GM18511 (cell line): ENCODE data around the gene ERV3-1.
"Not testable (repeated sequence)": the region's sequence is repeated elsewhere in the genome, so short reads cannot be mapped to it uniquely, and the experiment has no call there.

Experiments used
- ATAC-seq: cut with Tn5 transposase; IDR thresholded peaks from one replicate; pipeline ENCODE4 v1.9.1; 2021; ENCODE audit warnings: mild to moderate bottlenecking, moderate library complexity; ENCODE audit not compliant: unreplicated experiment

The ERV3-1 gene

DNA sequence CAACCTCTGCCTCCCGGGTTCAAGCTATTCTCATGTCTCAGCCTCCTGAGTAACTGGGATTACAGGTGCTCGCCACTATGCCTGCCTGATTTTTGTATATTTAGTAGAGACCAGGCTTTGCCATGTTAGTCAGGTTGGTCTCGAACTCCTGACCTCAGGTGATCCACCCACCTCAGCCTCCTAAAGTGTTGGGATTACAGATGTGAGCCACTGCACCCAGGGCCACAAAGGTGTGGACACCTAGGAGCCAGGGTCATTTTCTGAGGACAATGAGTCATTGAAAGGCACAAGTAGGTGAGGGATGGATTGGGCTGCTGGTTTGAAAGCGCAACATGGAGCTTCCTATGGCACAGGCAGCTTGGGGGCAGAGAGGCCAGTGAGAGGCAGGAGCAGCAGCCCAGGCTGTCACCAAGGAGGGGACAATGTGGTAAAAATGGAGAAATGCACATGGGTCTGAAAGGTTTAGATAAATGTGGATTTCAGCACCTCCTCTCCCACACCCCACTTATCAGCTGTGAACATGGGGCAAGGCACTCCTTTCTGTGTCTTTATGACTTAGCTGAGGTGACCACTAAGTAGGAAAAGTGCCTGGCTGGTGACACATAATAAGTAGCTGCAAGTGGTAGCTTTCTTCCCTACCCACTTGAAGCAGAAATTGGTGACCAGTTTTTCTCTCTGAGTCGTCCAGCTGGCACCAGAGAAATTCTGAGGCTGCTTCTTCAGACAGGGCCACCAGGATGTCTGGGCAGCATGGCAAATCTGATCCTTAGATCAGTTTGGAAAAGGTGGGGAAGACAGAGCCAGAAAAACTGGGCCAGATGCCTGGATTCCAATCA is 61.6 kb downstream of the ERV3-1 start:
- ATAC-seq = not testable (repeated sequence)
